ENCODE data around the gene SBSN.

DNA sequence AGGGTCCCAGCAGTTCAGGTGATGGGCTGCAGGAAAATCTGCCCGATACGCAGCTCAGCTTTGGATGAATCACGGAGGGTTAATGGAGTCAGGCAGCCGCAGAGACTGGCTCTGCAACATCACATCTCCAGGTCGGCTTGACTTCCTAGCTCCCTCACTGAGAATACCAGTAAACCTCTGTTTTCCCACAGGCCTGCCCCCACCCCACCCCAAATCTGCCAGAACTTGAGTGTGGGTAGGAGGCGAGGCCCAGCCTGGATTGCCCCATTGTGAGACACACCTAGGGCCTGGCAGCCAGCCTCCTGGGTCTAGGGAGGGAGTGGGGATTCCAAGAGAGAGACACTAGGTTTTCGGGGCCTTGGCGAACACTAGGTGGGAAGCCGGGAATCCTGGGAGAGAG lies 34.1 kb downstream of the SBSN start:
- TF ChIP-seq FOXP1 (CRISPR knock-in tag; IDR thresholded peaks at IDR 0.05) (no peak), EHMT2 (IDR thresholded peaks at IDR 0.05) (no peak), ZNF121 (CRISPR knock-in tag; conservative IDR thresholded peaks at IDR 0.05) (no peak), PHF21A (IDR thresholded peaks at IDR 0.05; ENCODE audit: borderline replicate concordance, low read depth) (no peak), MTA1 (IDR thresholded peaks at IDR 0.05; ENCODE audit: borderline replicate concordance) (no peak), SP2 (IDR thresholded peaks at IDR 0.05; ENCODE audit: extremely low read depth, low read depth, low read length, poor library complexity, severe bottlenecking) (no peak)
- TF ChIP-seq, protein P1, sequence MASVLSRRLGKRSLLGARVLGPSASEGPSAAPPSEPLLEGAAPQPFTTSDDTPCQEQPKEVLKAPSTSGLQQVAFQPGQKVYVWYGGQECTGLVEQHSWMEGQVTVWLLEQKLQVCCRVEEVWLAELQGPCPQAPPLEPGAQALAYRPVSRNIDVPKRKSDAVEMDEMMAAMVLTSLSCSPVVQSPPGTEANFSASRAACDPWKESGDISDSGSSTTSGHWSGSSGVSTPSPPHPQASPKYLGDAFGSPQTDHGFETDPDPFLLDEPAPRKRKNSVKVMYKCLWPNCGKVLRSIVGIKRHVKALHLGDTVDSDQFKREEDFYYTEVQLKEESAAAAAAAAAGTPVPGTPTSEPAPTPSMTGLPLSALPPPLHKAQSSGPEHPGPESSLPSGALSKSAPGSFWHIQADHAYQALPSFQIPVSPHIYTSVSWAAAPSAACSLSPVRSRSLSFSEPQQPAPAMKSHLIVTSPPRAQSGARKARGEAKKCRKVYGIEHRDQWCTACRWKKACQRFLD (CRISPR knock-in tag; IDR thresholded peaks at IDR 0.05) = no peak

Data from K562 (cell line).